Panc1 (cell line): ENCODE measurements around the gene NTN3. TPM values are rescaled to one million over a fixed set of nuclear protein-coding genes. Genes with fewer than 3 reads are reported as not detected.

Experiments used
- ATAC-seq: fragments of 200-7000 bp; cut with Tn5 transposase; 2 replicates; pipeline ENCODE4 v1.9.1; 2020; ENCODE audit warnings: mild to moderate bottlenecking, moderate library complexity
- BruUV-seq: library from RNA; stranded (reverse); fragments of 400-500 nt; replicated peaks from 2 replicates; lab custom pipeline; 2021; lab: Mats Ljungman, UMichigan
- CTCF ChIA-PET: fragments of 300-600 bp; sonication (Branson Sonifier 250); formaldehyde crosslinking; loops from one replicate; lab custom pipeline; 2022; ENCODE audit warnings: antibody characterized with exemption; lab: Charles Lee
- POLR2A ChIA-PET: fragments of 300-600 bp; sonication (Branson Sonifier 250); formaldehyde crosslinking; loops from one replicate; lab custom pipeline; 2022; ENCODE audit warnings: antibody characterized with exemption; lab: Charles Lee
- DNase-seq: peaks from one replicate; pipeline ENCODE4 v3.0.0-alpha.2; 2010; ENCODE audit warnings: low read depth, low spot score
- H3K27ac ChIP-seq: 2 replicates; pipeline ENCODE4 v1.5.1; 2011; ENCODE audit warnings: mild to moderate bottlenecking, low read length, inconsistent platforms
- H3K27me3 ChIP-seq: fragments of 200-500 bp; sonication (Bioruptor generic); 2 replicates; pipeline ENCODE4 v1.6.0; 2014; ENCODE audit warnings: low read length, inconsistent platforms; ENCODE audit not compliant: control insufficient read depth, insufficient read depth
- H3K36me3 ChIP-seq: fragments of 200-500 bp; sonication (Bioruptor generic); 2 replicates; pipeline ENCODE4 v1.5.1; 2014; ENCODE audit warnings: inconsistent platforms, mild to moderate bottlenecking, low read length, moderate library complexity; ENCODE audit not compliant: control insufficient read depth, insufficient read depth
- H3K4me1 ChIP-seq: 2 replicates; pipeline ENCODE4 v1.5.1; 2011; ENCODE audit warnings: inconsistent platforms, mild to moderate bottlenecking, low read length, moderate library complexity; ENCODE audit not compliant: control insufficient read depth, insufficient read depth
- H3K4me3 ChIP-seq, 2 experiments: 2 replicates each; pipeline ENCODE4 v1.5.1; 2011 to 2012; ENCODE audit warnings: low read depth in 2 of 2, low read length in 2 of 2, mild to moderate bottlenecking in 2 of 2, inconsistent platforms in 1 of 2, moderate library complexity in 1 of 2
- H3K9me3 ChIP-seq: fragments of 200-500 bp; sonication (Bioruptor generic); 2 replicates; pipeline ENCODE4 v1.5.1; 2014; ENCODE audit warnings: low read depth, mild to moderate bottlenecking, inconsistent platforms, low read length, moderate library complexity; ENCODE audit not compliant: control insufficient read depth, insufficient read depth
- POLR2AphosphoS5 ChIP-seq: IDR thresholded peaks from 2 replicates; pipeline ENCODE4 v1.6.1; 2012; ENCODE audit warnings: mild to moderate bottlenecking, low read depth, low read length, moderate library complexity
- SIN3A ChIP-seq: IDR thresholded peaks from 2 replicates; pipeline ENCODE4 v1.6.1; 2012; ENCODE audit warnings: low read depth, mild to moderate bottlenecking, low read length, moderate library complexity, borderline replicate concordance; ENCODE audit not compliant: insufficient read depth
- TCF7L2 ChIP-seq: IDR thresholded peaks from 2 replicates; pipeline ENCODE4 v1.6.1; 2011; ENCODE audit warnings: mild to moderate bottlenecking, low read depth, low read length, inconsistent platforms
- in situ Hi-C: cut with HindIII; loops from 2 replicates; pipeline ENCODE4 v1.10.0; 2016; ENCODE audit warnings: low sequenced_read_pairs, low pct_unique_long_range_greater_than_20kb
- intact Hi-C: fragments of 100-400 bp; cut with micrococcal nuclease; formaldehyde crosslinking; loops from one replicate; pipeline ENCODE4 v1.10.0; 2022; ENCODE audit not compliant: unreplicated experiment
- total RNA-seq: library from RNA; stranded (reverse); gene quantifications from one replicate; pipeline ENCODE4 v1.2.1, GENCODE V29; 2021; ENCODE audit not compliant: unreplicated experiment
- TF ChIP-seq, protein P1 (sequence below): fragments of 450-650 bp; IDR thresholded peaks from 2 replicates; pipeline ENCODE4 v1.5.1; 2017; ENCODE audit warnings: mild to moderate bottlenecking
- TF ChIP-seq, protein P2 (sequence below), 2 experiments: IDR thresholded peaks; 2 replicates each; pipeline ENCODE4 v1.6.1; 2011 to 2012; ENCODE audit warnings: low read depth in 2 of 2, control low read depth in 1 of 2, low read length in 1 of 2, mild to moderate bottlenecking in 1 of 2, moderate library complexity in 1 of 2; ENCODE audit not compliant: insufficient read depth in 1 of 2

The NTN3 gene
- total RNA-seq, 1 experiment from 2014 or later = 3.2 TPM

DNA sequence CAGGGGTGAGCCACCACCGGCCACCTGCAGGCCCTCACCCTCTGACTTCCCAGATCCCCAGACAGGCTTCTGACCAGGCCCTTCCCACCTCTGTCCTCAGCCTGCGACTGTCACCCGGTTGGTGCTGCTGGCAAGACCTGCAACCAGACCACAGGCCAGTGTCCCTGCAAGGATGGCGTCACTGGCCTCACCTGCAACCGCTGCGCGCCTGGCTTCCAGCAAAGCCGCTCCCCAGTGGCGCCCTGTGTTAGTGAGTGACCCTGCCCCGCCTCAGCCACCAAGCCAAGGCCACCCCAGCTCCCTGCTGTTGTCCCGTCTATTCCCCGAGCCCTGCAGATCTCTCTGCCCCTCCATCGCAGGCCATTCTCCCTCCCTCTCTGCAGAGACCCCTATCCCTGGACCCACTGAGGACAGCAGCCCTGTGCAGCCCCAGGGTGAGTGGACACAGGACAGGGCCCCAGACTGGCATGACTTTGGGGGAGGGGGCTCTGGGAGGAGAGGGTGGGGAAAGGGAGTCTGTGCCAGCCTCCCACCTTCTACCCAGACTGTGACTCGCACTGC lies 1.9 kb downstream of the NTN3 start:
- H3K4me3 ChIP-seq = peak overlapping the region; percentile 34 to 60; a peak in 3 of 4 replicates

DNA sequence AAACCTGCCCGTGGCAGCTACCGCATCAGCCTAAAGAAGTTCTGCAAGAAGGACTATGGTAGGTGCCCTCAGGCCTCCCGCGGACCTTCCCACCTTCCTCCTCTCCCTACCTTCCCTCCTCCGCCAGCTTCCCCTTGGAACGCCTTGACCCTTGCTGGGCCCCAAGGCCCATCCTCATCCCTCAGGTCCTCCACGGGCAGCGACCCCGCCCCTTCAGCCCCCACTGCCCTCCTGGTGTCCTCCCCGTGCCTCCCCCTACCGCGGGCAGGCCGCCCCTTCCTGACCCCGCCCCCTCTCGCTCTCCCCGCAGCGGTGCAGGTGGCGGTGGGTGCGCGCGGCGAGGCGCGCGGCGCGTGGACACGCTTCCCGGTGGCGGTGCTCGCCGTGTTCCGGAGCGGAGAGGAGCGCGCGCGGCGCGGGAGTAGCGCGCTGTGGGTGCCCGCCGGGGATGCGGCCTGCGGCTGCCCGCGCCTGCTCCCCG lies 2.4 kb downstream of the NTN3 start:
- intact Hi-C loops = no loop called here
- ATAC-seq = peak; percentile 1; the same call in 1 of the 2 replicates
- peaks cover 55% of the 10 kb centered on the region for H3K4me1 ChIP-seq
- no TSS peak for BruUV-seq
- H3K27ac ChIP-seq = 0 out of 2 replicates have a peak overlapping the region, but pooled peaks have one; percentile 7
- CTCF ChIA-PET = no interaction called here
- H3K4me3 ChIP-seq = peak overlapping the region; percentile 34 to 60
- H3K9me3 ChIP-seq = no peaks in the 10 kb centered on the region
- POLR2A ChIA-PET = no interaction called here
- DNase-seq = no peak
- no peaks in the 10 kb centered on the region; the same call in 1 of the 2 replicates for H3K36me3 ChIP-seq
- in situ Hi-C loops = no loop called here
- H3K27me3 ChIP-seq = no peaks in the 10 kb centered on the region
- TF ChIP-seq, protein P1, sequence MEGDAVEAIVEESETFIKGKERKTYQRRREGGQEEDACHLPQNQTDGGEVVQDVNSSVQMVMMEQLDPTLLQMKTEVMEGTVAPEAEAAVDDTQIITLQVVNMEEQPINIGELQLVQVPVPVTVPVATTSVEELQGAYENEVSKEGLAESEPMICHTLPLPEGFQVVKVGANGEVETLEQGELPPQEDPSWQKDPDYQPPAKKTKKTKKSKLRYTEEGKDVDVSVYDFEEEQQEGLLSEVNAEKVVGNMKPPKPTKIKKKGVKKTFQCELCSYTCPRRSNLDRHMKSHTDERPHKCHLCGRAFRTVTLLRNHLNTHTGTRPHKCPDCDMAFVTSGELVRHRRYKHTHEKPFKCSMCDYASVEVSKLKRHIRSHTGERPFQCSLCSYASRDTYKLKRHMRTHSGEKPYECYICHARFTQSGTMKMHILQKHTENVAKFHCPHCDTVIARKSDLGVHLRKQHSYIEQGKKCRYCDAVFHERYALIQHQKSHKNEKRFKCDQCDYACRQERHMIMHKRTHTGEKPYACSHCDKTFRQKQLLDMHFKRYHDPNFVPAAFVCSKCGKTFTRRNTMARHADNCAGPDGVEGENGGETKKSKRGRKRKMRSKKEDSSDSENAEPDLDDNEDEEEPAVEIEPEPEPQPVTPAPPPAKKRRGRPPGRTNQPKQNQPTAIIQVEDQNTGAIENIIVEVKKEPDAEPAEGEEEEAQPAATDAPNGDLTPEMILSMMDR = no peak
- TF ChIP-seq POLR2AphosphoS5 = 0 out of 2 replicates have a peak, but pooled peaks have one; percentile 5

More for the DNA sequence above, 1.9 kb downstream of the NTN3 start:
- Histone ChIP-seq H3K36me3 (no peaks in the 10 kb centered on the region; the same call in 1 of the 2 replicates), H3K4me1 (peaks cover 58% of the 10 kb centered on the region), H3K27me3 (no peaks in the 10 kb centered on the region), H3K9me3 (no peaks in the 10 kb centered on the region), H3K27ac (peak overlapping the region; percentile 7; the same call in 1 of the 2 replicates)
- ChIA-PET CTCF (no interaction called here), POLR2A (no interaction called here)
- in situ Hi-C loops = no loop called here
- DNase-seq (no peak), ATAC-seq (no peak)
- TF ChIP-seq POLR2AphosphoS5 (peak; percentile 18; the same call in 1 of the 2 replicates), SIN3A (no peak)
- BruUV-seq = no TSS peak
- intact Hi-C loops = no loop called here

DNA sequence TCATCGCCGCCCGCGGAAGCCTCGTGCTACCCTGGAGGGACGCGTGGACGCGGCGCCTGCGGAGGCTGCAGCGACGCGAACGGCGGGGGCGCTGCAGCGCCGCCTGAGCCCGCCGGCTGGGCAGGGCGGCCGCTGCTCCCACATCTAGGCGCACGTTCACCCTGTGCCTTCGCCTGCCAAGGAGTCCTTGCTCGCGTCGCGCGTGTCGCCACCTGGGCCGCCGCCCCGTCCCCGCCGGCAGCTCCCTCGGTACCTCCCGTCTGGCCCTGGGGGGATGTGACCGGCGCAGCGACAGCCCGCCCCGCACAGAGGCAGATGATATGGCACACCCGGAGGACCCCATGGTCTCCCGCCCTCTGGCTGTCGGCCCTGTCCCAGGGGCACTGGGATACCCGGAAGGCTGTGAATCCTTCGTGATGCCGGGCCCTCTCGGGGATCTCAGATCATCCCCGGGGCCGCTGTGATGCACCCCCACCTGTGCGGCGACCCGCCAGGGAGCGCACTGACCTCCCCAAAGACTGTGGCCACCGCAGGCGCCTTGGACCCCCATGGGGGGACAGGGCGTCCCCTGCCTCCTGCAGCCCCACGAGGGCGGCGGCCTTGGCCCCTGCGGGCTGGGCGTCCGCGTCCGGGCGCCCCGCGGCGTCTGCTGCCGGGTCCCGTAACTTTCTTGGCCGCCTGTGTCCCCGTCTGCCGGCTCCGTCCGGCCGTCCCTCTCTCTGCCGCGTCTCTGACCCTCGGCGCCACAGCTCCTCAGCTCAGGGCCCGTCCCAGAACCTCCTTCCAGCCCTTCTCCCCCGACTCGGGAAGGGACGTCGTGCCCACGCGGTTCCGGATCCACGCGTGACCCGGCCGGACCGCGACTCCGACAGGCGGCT lies 3.1 kb downstream of the NTN3 start:
- ChIA-PET CTCF (interaction anchor here (0.5 to 0.9 kb wide), 4 partner anchors 15 to 39 kb away, joined by 3 to 13 read pairs (median 3); no protein-coding TSS in a partner anchor), POLR2A (interaction anchor here (0.7 kb wide), 1 partner anchor 17 kb away, joined by 8 read pairs; no protein-coding TSS in a partner anchor)
- no peak for DNase-seq
- TF ChIP-seq, protein P1 = peak; percentile 86
- TF ChIP-seq, protein P2, sequence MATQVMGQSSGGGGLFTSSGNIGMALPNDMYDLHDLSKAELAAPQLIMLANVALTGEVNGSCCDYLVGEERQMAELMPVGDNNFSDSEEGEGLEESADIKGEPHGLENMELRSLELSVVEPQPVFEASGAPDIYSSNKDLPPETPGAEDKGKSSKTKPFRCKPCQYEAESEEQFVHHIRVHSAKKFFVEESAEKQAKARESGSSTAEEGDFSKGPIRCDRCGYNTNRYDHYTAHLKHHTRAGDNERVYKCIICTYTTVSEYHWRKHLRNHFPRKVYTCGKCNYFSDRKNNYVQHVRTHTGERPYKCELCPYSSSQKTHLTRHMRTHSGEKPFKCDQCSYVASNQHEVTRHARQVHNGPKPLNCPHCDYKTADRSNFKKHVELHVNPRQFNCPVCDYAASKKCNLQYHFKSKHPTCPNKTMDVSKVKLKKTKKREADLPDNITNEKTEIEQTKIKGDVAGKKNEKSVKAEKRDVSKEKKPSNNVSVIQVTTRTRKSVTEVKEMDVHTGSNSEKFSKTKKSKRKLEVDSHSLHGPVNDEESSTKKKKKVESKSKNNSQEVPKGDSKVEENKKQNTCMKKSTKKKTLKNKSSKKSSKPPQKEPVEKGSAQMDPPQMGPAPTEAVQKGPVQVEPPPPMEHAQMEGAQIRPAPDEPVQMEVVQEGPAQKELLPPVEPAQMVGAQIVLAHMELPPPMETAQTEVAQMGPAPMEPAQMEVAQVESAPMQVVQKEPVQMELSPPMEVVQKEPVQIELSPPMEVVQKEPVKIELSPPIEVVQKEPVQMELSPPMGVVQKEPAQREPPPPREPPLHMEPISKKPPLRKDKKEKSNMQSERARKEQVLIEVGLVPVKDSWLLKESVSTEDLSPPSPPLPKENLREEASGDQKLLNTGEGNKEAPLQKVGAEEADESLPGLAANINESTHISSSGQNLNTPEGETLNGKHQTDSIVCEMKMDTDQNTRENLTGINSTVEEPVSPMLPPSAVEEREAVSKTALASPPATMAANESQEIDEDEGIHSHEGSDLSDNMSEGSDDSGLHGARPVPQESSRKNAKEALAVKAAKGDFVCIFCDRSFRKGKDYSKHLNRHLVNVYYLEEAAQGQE (IDR thresholded peaks at IDR 0.05; ENCODE audit: insufficient read depth in 1 of 2, low read depth in 2 of 2, low read length in 1 of 2) = no peak
- no peak for TF ChIP-seq TCF7L2
- TF ChIP-seq SIN3A = peak; percentile 31; the same call in 1 of the 2 replicates
- no peak; the same call in 1 of the 2 replicates for TF ChIP-seq POLR2AphosphoS5
- intact Hi-C loops = no loop called here
- Histone ChIP-seq H3K9me3 (no peaks in the 10 kb centered on the region), H3K4me1 (peaks cover 50% of the 10 kb centered on the region), H3K27me3 (no peaks in the 10 kb centered on the region), H3K4me3 (peak overlapping the region; percentile 60 to 68), H3K27ac (peak overlapping the region; percentile 85), H3K36me3 (no peaks in the 10 kb centered on the region; the same call in 1 of the 2 replicates)
- in situ Hi-C loops = no loop called here
- ATAC-seq = peak; percentile 57
- TSS peak; percentile 81 for BruUV-seq
